HEK293T (cell line): ENCODE results near the gene CRYZL1.
"Not testable (repeated sequence)": the region's sequence is repeated elsewhere in the genome, so short reads cannot be mapped to it uniquely, and the experiment has no call there.

Experiments
- CTCF ChIA-PET: fragments of 350-600 bp; formaldehyde crosslinking; extraction: SDS; loops from one replicate; lab custom pipeline; 2021; ENCODE audit warnings: antibody characterized with exemption, inconsistent platforms; lab: Yijun Ruan, JAX
- POLR2A ChIA-PET: fragments of 350-600 bp; formaldehyde crosslinking; extraction: SDS; loops from one replicate; lab custom pipeline; 2020; ENCODE audit warnings: antibody characterized with exemption, inconsistent platforms; lab: Yijun Ruan, JAX
- DNase-seq: peaks from one replicate; pipeline ENCODE4 v3.0.0; 2012; ENCODE audit warnings: mixed read lengths; ENCODE audit errors: extremely low spot score
- ARNT ChIP-seq: fragments of 450-650 bp; IDR thresholded peaks from 2 replicates; pipeline ENCODE4 v1.6.1; 2017; ENCODE audit warnings: mild to moderate bottlenecking
- BHLHE40 ChIP-seq: fragments of 450-650 bp; IDR thresholded peaks from 2 replicates; pipeline ENCODE4 v1.6.1; 2016; ENCODE audit warnings: mild to moderate bottlenecking, moderate library complexity, borderline replicate concordance
- CTBP1 ChIP-seq: fragments of 450-650 bp; IDR thresholded peaks from 2 replicates; pipeline ENCODE4 v1.6.1; 2016; ENCODE audit warnings: borderline replicate concordance
- ELF4 ChIP-seq: fragments of 450-650 bp; IDR thresholded peaks from 2 replicates; pipeline ENCODE4 v1.6.1; 2017; ENCODE audit warnings: antibody characterized with exemption
- FOXA1 ChIP-seq: fragments of 450-650 bp; IDR thresholded peaks from 2 replicates; pipeline ENCODE4 v1.6.1; 2016; ENCODE audit warnings: mild to moderate bottlenecking
- FOXK2 ChIP-seq: fragments of 450-650 bp; IDR thresholded peaks from 2 replicates; pipeline ENCODE4 v1.6.1; 2016; ENCODE audit warnings: mild to moderate bottlenecking
- FOXM1 ChIP-seq: fragments of 450-650 bp; IDR thresholded peaks from 2 replicates; pipeline ENCODE4 v1.6.1; 2017; ENCODE audit warnings: mild to moderate bottlenecking, borderline replicate concordance
- HDGF ChIP-seq: fragments of 450-650 bp; IDR thresholded peaks from 2 replicates; pipeline ENCODE4 v1.6.1; 2017; ENCODE audit warnings: antibody characterized with exemption, borderline replicate concordance
- L3MBTL2 ChIP-seq: fragments of 450-650 bp; conservative IDR thresholded peaks from 2 replicates; pipeline ENCODE4 v1.6.1; 2016; ENCODE audit warnings: mild to moderate bottlenecking
- LEF1 ChIP-seq: fragments of 450-650 bp; IDR thresholded peaks from 2 replicates; pipeline ENCODE4 v1.6.1; 2017; ENCODE audit warnings: mild to moderate bottlenecking, borderline replicate concordance
- NFRKB ChIP-seq: fragments of 450-650 bp; IDR thresholded peaks from 2 replicates; pipeline ENCODE4 v1.6.1; 2016; ENCODE audit warnings: mild to moderate bottlenecking, moderate library complexity
- PKNOX1 ChIP-seq: fragments of 450-650 bp; IDR thresholded peaks from 2 replicates; pipeline ENCODE4 v1.6.1; 2016
- SP1 ChIP-seq: fragments of 450-650 bp; IDR thresholded peaks from 2 replicates; pipeline ENCODE4 v1.6.1; 2017
- SUZ12 ChIP-seq: fragments of 450-650 bp; IDR thresholded peaks from 2 replicates; pipeline ENCODE4 v1.6.1; 2016; ENCODE audit warnings: mild to moderate bottlenecking
- TARDBP ChIP-seq: fragments of 450-650 bp; IDR thresholded peaks from 2 replicates; pipeline ENCODE4 v1.6.1; 2016
- ZNF384 ChIP-seq: fragments of 450-650 bp; IDR thresholded peaks from 2 replicates; pipeline ENCODE4 v1.6.1; 2016

Gene CRYZL1

GRCh38 chr21:33586927-33587326 lies 54.6 kb downstream of the CRYZL1 start:
- no peak for DNase-seq
- TF ChIP-seq CTBP1 (no peak), PKNOX1 (no peak)
- CTCF ChIA-PET: no interaction called here
- POLR2A ChIA-PET: no interaction called here

- POLR2A ChIA-PET: interaction anchor here (2.9 kb wide), 1 partner anchor 10 kb away, joined by 7 read pairs; no protein-coding TSS in a partner anchor
These were observed 57.1 kb downstream of the CRYZL1 start for GRCh38 chr21:33584455-33584854.

GRCh38 chr21:33578959-33579542 lies 62.5 kb downstream of the CRYZL1 start:
- TF ChIP-seq CTBP1: no peak
- no peak for TF ChIP-seq NFRKB
- no peak for TF ChIP-seq FOXK2
- TF ChIP-seq HDGF: no peak
- no peak for TF ChIP-seq PKNOX1
- TF ChIP-seq LEF1: no peak
- no peak for TF ChIP-seq ZNF384
- TF ChIP-seq FOXM1: no peak
- no peak for TF ChIP-seq ELF4
- TF ChIP-seq FOXA1: no peak
- TF ChIP-seq SP1: no peak
- POLR2A ChIA-PET: interaction anchor here (1.7 kb wide), 1 partner anchor 10 kb away, joined by 6 read pairs; the partner anchor contains the start of gene DONSON
- DNase-seq: no peak
- CTCF ChIA-PET: interaction anchor here (0.6 kb wide), 2 partner anchors 242 to 1115 kb away, joined by 4 to 7 read pairs; no protein-coding TSS in a partner anchor

More at GRCh38 chr21:33584455-33584854, 57.1 kb downstream of the CRYZL1 start:
- CTCF ChIA-PET: no interaction called here
- TF ChIP-seq ARNT (no peak), FOXA1 (no peak), ELF4 (no peak), LEF1 (no peak), HDGF (no peak), SP1 (no peak)
- no peak for DNase-seq

GRCh38 chr21:33578214-33578613 lies 63.3 kb downstream of the CRYZL1 start:
- no peak for DNase-seq
- TF ChIP-seq BHLHE40: no peak
- no peak for TF ChIP-seq LEF1
- TF ChIP-seq TARDBP: no peak
- no peak for TF ChIP-seq FOXM1
- TF ChIP-seq ELF4: no peak
- TF ChIP-seq L3MBTL2: no peak
- no peak for TF ChIP-seq PKNOX1
- no peak for TF ChIP-seq FOXA1
- TF ChIP-seq NFRKB: no peak
- TF ChIP-seq FOXK2: no peak
- TF ChIP-seq HDGF: no peak
- TF ChIP-seq SP1: no peak
- no peak for TF ChIP-seq CTBP1
- no peak for TF ChIP-seq SUZ12
- no peak for TF ChIP-seq ZNF384
- TF ChIP-seq ARNT: no peak
- ChIA-PET POLR2A (interaction anchor here (1.7 kb wide), 1 partner anchor 11 kb away, joined by 6 read pairs; the partner anchor contains the start of gene DONSON), CTCF (no interaction called here)

- CTCF ChIA-PET, POLR2A ChIA-PET, DNase-seq: not testable (repeated sequence)
These were observed 64.8 kb downstream of the CRYZL1 start for GRCh38 chr21:33576741-33577141.

GRCh38 chr21:33572350-33572749 lies 69.2 kb downstream of the CRYZL1 start:
- ChIA-PET POLR2A (no interaction called here), CTCF (interaction anchor here (2.0 kb wide), 1 partner anchor 33 kb away, joined by 5 read pairs; no protein-coding TSS in a partner anchor)
- DNase-seq: no peak
- TF ChIP-seq SP1: no peak
- TF ChIP-seq ZNF384: no peak
- TF ChIP-seq FOXA1: no peak
- no peak for TF ChIP-seq NFRKB
- TF ChIP-seq FOXK2: no peak
- TF ChIP-seq FOXM1: no peak
- no peak for TF ChIP-seq LEF1
- no peak for TF ChIP-seq CTBP1
- TF ChIP-seq SUZ12: no peak
- TF ChIP-seq L3MBTL2: no peak
- TF ChIP-seq ELF4: no peak
- no peak for TF ChIP-seq TARDBP
- no peak for TF ChIP-seq BHLHE40
- no peak for TF ChIP-seq HDGF
- TF ChIP-seq ARNT: no peak
- TF ChIP-seq PKNOX1: no peak
